ENCODE results near the gene ZFX. TPM values are rescaled to one million over a fixed set of nuclear protein-coding genes. Genes with fewer than 3 reads are reported as not detected.
"Not testable (repeated sequence)": the region's sequence is repeated elsewhere in the genome, so short reads cannot be mapped to it uniquely, and the experiment has no call there.

ZFX gene
- total RNA-seq, 1 experiment from 2014 or later = 36.1 TPM

DNA sequence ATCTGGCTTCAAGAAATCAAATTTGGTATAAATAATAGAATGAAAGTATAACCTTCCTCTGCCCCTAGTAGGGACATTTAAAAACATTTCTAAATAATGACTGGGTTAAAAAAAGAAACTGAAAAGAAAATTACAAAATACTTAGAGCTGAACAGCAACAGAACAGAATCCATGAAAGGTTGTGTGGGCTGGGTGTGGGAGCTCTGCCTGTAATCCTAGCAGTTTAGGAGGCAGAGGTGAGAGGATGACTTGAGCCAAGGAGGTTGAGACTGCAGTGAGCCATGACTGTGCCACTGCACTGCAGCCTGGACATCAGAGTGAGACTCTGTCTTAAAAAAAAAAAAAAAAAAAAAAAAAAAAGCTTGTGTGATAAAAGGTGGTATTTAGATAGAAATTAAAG, 12.3 kb upstream of the ZFX start:
- no peaks in the 10 kb centered on the region for H3K36me3 Mint-ChIP-seq (ENCODE audit: insufficient read depth, unreplicated experiment)

DNA sequence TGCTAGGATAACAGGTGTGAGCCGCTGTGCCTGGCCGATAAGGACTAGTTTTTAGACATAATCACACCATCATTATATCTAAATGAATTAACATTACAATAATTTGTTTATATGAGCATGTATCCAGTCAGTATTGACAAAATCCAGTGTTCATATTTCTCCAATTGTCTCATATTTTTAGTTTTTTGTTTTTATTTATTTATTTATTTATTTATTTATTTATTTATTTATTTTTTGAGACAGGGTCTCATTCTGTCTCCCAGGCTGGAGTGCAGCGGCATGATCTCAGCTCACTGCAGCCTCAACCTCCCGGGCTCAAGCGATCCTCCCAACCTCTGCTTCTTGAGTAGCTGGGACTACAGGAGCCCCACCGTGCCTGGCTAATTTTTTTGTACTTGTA, 5.5 kb upstream of the ZFX start:
- POLR2A ChIA-PET; H3K36me3 ChIP-seq (ENCODE audit: control insufficient read depth, insufficient read depth, low read length); DNase-seq; H3K9me3 ChIP-seq; intact Hi-C loops (cut with micrococcal nuclease; ENCODE audit: unreplicated experiment); H3K36me3 Mint-ChIP-seq (ENCODE audit: insufficient read depth, unreplicated experiment); H3K27me3 Mint-ChIP-seq (ENCODE audit: insufficient read depth, unreplicated experiment); H3K4me3 ChIP-seq (ENCODE audit: low read depth, low read length); H3K27ac Mint-ChIP-seq (ENCODE audit: unreplicated experiment); H3K9me3 Mint-ChIP-seq (ENCODE audit: unreplicated experiment); H3K4me3 Mint-ChIP-seq (ENCODE audit: unreplicated experiment); H3K27me3 ChIP-seq (replicated peaks; ENCODE audit: control insufficient read depth, insufficient read depth, low read length); H3K4me1 Mint-ChIP-seq (ENCODE audit: low read depth, unreplicated experiment); BruUV-seq (replicated peaks); CTCF ChIA-PET: not testable (repeated sequence)
- peaks cover 17% of the 10 kb centered on the region for H3K4me1 ChIP-seq

More for the DNA sequence above, 12.3 kb upstream of the ZFX start:
- H3K4me1 Mint-ChIP-seq (ENCODE audit: low read depth, unreplicated experiment) = no peaks in the 10 kb centered on the region
- no peaks in the 10 kb centered on the region for H3K9me3 Mint-ChIP-seq (ENCODE audit: unreplicated experiment)
- Histone ChIP-seq H3K4me3 (ENCODE audit: low read depth, low read length) (no peak overlapping the region), H3K4me1 (no peaks in the 10 kb centered on the region), H3K27me3 (replicated peaks; ENCODE audit: control insufficient read depth, insufficient read depth, low read length) (no peaks in the 10 kb centered on the region), H3K9me3 (no peaks in the 10 kb centered on the region), H3K36me3 (ENCODE audit: control insufficient read depth, insufficient read depth, low read length) (no peaks in the 10 kb centered on the region)
- CTCF ChIA-PET = interaction anchor here (0.6 kb wide), 1 partner anchor 13 kb away, joined by 4 read pairs; no protein-coding TSS in a partner anchor
- no peak overlapping the region for H3K27ac Mint-ChIP-seq (ENCODE audit: unreplicated experiment)
- intact Hi-C loops (cut with micrococcal nuclease; ENCODE audit: unreplicated experiment) = no loop called here
- DNase-seq = no peak
- TF ChIP-seq, protein P1, sequence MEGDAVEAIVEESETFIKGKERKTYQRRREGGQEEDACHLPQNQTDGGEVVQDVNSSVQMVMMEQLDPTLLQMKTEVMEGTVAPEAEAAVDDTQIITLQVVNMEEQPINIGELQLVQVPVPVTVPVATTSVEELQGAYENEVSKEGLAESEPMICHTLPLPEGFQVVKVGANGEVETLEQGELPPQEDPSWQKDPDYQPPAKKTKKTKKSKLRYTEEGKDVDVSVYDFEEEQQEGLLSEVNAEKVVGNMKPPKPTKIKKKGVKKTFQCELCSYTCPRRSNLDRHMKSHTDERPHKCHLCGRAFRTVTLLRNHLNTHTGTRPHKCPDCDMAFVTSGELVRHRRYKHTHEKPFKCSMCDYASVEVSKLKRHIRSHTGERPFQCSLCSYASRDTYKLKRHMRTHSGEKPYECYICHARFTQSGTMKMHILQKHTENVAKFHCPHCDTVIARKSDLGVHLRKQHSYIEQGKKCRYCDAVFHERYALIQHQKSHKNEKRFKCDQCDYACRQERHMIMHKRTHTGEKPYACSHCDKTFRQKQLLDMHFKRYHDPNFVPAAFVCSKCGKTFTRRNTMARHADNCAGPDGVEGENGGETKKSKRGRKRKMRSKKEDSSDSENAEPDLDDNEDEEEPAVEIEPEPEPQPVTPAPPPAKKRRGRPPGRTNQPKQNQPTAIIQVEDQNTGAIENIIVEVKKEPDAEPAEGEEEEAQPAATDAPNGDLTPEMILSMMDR (IDR thresholded peaks at IDR 0.05; ENCODE audit: insufficient read depth in 1 of 2, low read depth in 1 of 2, low read length in 1 of 2, severe bottlenecking in 1 of 2, unreplicated experiment in 1 of 2) = no peak
- no TSS peak for BruUV-seq (replicated peaks)
- no peaks in the 10 kb centered on the region for H3K27me3 Mint-ChIP-seq (ENCODE audit: insufficient read depth, unreplicated experiment)
- POLR2A ChIA-PET = no interaction called here
- no peak overlapping the region for H3K4me3 Mint-ChIP-seq (ENCODE audit: unreplicated experiment)

DNA sequence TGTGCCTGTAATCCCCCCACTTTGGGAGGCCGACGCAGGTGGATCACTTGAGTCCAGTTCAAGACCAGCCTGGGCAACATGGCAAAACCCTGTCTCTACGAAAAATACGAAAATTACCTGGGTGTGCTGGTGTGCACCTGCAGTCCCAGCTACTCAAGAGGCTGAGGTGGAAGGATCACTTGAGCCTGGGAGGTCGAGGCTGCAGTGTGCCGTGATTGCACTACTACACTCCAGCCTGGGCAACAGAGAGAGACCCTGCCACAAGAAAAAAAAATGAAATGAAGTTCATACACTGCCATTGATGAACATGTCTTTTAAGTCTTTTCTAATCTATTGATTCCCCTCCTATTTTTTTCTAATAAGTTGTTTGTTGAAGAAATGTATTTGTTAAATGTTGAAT, 5.0 kb upstream of the ZFX start:
- Mint-ChIP-seq H3K4me3 (ENCODE audit: unreplicated experiment) (no peak overlapping the region), H3K4me1 (ENCODE audit: low read depth, unreplicated experiment) (peaks cover 4% of the 10 kb centered on the region), H3K9me3 (ENCODE audit: unreplicated experiment) (no peaks in the 10 kb centered on the region), H3K27me3 (ENCODE audit: insufficient read depth, unreplicated experiment) (no peaks in the 10 kb centered on the region), H3K36me3 (ENCODE audit: insufficient read depth, unreplicated experiment) (no peaks in the 10 kb centered on the region), H3K27ac (ENCODE audit: unreplicated experiment) (no peak overlapping the region)
- no peak for DNase-seq
- intact Hi-C loops (cut with micrococcal nuclease; ENCODE audit: unreplicated experiment) = no loop called here
- Histone ChIP-seq H3K27me3 (replicated peaks; ENCODE audit: control insufficient read depth, insufficient read depth, low read length) (no peaks in the 10 kb centered on the region), H3K4me3 (ENCODE audit: low read depth, low read length) (no peak overlapping the region), H3K4me1 (peaks cover 17% of the 10 kb centered on the region), H3K9me3 (no peaks in the 10 kb centered on the region), H3K36me3 (ENCODE audit: control insufficient read depth, insufficient read depth, low read length) (no peaks in the 10 kb centered on the region)
- TF ChIP-seq, protein P1 (IDR thresholded peaks at IDR 0.05; ENCODE audit: insufficient read depth in 1 of 2, low read depth in 1 of 2, low read length in 1 of 2, severe bottlenecking in 1 of 2, unreplicated experiment in 1 of 2) = no peak
- ChIA-PET POLR2A (no interaction called here), CTCF (no interaction called here)
- BruUV-seq (replicated peaks) = no TSS peak
